AG09309 (cell line): Measurements from ENCODE around the gene IFNA1.

Source experiments
- DNase-seq: peaks from one replicate; pipeline ENCODE4 v3.0.0-alpha.2; 2010; ENCODE audit warnings: low read depth
- H3K4me3 ChIP-seq: 2 replicates; pipeline ENCODE4 v1.5.1; 2011; ENCODE audit warnings: mild to moderate bottlenecking, low read depth, low read length, moderate library complexity; ENCODE audit not compliant: control insufficient read depth
- TF ChIP-seq, protein P1 (sequence below): IDR thresholded peaks from 2 replicates; pipeline ENCODE4 v1.5.1; 2011; ENCODE audit warnings: mild to moderate bottlenecking, low read depth, low read length, inconsistent platforms; ENCODE audit not compliant: insufficient read depth, control insufficient read depth; ENCODE audit errors: missing control alignments

Gene IFNA1

DNA sequence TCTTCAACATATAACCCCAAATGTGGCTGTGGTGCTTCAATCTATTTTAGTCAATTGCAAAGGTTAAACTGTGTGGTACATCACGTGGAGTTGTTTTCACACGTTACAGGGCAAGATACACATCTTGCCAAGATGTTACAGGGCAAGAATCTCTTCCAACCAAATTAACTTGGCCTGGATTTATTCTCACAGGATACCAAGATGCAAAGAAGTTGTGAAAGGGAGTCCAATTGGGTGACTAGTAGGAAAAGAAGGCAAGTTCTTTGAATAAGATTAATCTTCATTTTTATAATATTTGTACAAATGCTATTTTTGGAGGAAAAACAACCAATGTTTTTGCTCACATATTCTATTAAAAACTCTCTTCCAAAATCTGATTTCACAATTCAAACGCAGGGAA, 36.1 kb upstream of the IFNA1 start:
- TF ChIP-seq, protein P1, sequence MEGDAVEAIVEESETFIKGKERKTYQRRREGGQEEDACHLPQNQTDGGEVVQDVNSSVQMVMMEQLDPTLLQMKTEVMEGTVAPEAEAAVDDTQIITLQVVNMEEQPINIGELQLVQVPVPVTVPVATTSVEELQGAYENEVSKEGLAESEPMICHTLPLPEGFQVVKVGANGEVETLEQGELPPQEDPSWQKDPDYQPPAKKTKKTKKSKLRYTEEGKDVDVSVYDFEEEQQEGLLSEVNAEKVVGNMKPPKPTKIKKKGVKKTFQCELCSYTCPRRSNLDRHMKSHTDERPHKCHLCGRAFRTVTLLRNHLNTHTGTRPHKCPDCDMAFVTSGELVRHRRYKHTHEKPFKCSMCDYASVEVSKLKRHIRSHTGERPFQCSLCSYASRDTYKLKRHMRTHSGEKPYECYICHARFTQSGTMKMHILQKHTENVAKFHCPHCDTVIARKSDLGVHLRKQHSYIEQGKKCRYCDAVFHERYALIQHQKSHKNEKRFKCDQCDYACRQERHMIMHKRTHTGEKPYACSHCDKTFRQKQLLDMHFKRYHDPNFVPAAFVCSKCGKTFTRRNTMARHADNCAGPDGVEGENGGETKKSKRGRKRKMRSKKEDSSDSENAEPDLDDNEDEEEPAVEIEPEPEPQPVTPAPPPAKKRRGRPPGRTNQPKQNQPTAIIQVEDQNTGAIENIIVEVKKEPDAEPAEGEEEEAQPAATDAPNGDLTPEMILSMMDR: no peak
- DNase-seq: no peak
- no peak overlapping the region for H3K4me3 ChIP-seq

DNA sequence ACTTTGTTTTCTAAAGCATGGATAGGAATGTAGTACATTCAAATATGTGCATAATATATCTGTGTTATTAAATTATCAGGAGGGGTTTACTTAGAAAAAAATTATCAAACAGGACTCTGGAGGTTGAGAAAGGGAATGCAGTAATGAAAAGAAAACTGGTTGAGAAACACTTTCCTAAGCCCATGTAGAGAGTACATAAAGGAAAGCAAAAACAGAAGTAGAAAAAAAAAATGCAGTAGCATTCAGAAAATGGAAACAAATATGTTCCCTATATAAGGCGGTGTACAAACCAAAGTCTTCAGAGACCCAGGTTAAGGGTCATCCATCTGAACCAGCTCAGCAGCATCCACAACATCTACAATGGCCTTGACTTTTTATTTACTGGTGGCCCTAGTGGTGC, 31.4 kb upstream of the IFNA1 start, which contains the start of gene IFNA8:
Gene IFNA8 (plus strand): TSS at position 301 of the 400 bp plus-strand sequence. CDS start 60 bp downstream, at position 361.
- H3K4me3 ChIP-seq: no peak within 1 kb of the TSS
- DNase-seq: no peak
- TF ChIP-seq, protein P1: no peak

DNA sequence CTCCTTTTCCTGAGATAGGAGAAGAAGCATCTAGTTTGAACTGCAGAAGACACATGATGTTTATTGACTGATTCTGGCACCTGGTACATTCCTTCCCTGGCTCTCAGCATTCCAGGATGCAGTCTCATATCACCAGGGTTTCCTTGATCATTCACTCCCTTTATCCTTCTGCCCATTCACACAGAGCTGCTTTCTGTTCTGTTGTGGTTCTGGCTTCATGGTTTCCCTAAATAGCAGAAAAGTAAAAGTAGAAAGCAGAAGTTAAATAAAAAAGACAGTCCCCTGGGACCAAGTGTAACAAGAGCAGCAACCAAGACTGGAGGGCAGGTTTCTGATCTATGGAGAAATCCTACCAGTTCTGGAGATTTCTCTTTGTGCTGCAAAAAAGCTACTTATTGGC, 28.1 kb upstream of the IFNA1 start:
- H3K4me3 ChIP-seq: no peak overlapping the region
- no peak for DNase-seq
- TF ChIP-seq, protein P1: no peak

DNA sequence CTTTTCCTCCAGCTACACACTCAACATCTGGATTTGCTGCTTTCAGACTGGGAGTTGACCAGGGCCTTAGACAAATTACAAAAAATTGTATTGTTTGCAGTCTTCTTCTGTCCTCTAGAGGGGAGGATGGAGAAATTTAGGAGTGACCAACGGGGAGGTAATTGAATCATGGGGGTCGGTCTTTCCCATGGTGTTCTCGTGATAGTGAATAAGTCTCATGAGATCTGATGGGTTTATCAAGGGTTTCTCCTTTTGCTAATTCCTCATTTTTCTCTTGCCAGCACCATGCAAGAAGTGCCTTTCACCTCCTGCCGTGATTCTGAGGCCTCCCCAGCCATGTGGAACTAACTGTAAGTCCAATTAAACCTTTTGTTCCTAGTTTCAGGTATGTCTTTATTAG, 27.1 kb upstream of the IFNA1 start:
- TF ChIP-seq, protein P1: no peak
- H3K4me3 ChIP-seq: no peak overlapping the region
- no peak for DNase-seq

DNA sequence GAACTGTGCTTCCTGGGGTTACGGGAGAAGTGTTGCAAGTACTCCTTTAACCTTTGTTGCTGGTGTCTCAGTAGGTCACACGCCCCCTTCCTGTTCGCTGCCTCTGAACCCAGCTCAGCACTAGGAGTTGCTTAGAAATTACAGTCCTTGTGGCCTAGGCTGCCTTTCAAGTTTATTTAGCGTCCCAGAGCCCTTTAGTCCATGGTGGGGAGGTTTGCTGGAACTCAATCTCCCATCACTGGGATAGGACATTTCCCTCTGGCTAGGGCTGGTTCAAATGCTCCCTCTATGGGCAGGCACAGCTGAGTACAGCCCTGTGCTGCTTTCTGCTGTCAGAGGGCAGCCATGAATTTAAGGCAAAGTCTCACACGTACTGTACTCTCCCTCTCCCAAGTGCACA, 26.6 kb upstream of the IFNA1 start:
- H3K4me3 ChIP-seq: no peak overlapping the region
- TF ChIP-seq, protein P1: peak; percentile 34
- no peak for DNase-seq

DNA sequence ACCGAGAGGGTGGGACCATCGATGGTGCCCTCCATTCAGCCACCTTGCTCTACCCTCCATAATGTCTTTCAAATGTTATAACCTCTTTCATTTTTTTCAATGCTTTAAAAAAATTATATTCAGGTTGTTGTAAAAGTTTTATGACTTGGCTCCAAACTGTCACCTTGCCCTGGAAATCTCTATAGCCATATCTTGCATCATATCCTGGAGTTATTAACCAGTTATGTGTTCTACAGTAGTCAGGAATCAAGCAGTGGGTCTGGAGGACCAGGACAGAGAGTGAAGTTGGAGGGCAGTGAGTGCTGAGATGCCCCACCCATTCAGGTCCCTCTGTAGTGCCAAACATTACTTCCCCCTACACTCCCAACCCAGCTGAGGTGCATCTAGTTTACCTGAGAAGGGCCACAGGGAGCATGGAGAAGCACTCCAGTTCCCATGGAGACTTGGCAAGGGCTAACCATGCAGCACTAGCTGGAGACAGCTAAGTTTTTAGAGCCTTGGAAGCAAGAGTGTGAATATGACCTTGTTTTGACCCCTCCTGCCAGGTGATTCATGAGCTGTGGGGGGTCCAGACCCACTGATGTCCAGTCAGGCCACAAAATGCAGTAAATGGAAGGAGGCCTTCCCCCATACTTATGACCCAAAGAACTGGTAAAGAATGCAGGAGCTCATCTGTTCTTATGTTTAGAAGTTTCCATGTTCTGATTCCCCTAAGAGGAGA, 25.9 kb upstream of the IFNA1 start:
- no peak overlapping the region for H3K4me3 ChIP-seq
- DNase-seq: no peak
- TF ChIP-seq, protein P1: no peak
